NOMO-1 treated with DMSO at 0.1 percent for 48 hours (cell line): Measurements from ENCODE around the gene LRRC4B.
A peak's percentile ranks its signal among the peaks of the same experiment; 100 is the strongest.
"Not testable (repeated sequence)": the region's sequence is repeated elsewhere in the genome, so short reads cannot be mapped to it uniquely, and the experiment has no call there.

ENCODE experiments used
- DNase-seq: peaks from one replicate; lab custom pipeline; 2025; ENCODE audit not compliant: unreplicated experiment; lab: John Stamatoyannopoulos, UW

The LRRC4B gene

DNA sequence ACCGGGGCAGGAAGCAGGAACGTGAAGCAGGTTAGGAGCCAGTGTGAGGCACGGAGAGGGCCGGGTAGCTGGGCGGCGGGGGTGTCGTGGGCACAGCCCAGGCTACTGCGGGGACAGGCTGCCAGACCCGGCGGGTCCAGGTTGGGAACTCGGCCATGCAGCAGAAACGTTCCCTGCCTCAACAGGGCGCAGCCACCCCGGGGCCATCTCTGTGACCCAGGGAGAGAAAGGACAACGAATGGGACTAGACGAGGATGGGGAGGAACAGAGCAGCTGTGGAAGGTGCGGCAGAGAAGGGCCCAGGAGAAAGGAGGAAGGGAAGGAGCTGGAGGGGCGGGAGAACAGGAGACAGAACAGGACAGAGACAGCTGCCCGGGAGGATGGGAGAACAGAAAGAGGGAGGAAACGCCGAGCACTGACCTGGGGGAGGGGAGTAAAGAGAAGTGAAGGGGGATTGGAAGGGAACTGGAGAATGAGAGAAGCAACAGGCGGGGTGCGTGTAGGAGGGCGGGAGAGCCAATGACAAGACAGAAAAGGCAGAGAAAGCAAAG is 78.7 kb downstream of the LRRC4B start:
- DNase-seq: no peak

DNA sequence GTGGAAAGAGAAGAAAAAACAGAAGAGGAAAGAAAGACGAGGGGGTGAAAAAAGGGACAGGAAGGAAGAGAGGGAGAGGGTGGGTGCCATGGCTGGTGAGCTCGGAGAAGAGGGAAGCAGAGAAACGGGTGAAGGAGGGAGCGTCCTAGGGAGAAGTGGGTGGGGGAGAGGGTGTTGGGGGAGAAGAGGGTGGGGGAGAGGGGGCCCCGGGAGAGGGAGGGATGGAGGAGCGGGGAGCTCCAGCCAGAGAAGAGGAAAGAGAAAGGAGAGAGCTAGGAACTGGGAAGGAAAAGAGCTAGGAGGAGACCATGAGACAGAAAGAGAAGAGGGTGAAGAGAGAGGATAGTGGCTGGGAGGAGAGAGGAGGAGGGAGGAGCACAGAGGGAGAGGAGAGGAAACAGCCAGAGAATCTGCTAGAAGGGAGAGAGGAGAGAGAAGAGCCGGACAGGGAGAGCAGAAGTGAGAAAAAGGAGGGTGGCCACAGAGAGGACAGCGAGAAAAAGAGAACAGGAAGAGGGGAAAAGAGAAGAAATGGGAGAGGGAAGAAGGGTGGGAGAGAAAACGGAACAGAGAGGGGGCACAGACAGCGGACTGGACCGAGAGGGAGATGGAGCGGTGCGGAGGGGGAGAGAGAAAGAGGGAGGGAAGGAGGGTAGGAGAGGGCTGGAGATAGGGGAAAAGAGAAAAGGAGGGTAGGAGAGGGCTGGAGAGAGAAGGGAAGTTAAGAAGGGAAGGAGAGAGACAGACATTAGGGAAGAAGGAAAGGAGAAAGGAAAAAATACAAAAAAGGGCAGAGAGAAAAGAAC is 79.6 kb downstream of the LRRC4B start:
- DNase-seq: peak; percentile 39

DNA sequence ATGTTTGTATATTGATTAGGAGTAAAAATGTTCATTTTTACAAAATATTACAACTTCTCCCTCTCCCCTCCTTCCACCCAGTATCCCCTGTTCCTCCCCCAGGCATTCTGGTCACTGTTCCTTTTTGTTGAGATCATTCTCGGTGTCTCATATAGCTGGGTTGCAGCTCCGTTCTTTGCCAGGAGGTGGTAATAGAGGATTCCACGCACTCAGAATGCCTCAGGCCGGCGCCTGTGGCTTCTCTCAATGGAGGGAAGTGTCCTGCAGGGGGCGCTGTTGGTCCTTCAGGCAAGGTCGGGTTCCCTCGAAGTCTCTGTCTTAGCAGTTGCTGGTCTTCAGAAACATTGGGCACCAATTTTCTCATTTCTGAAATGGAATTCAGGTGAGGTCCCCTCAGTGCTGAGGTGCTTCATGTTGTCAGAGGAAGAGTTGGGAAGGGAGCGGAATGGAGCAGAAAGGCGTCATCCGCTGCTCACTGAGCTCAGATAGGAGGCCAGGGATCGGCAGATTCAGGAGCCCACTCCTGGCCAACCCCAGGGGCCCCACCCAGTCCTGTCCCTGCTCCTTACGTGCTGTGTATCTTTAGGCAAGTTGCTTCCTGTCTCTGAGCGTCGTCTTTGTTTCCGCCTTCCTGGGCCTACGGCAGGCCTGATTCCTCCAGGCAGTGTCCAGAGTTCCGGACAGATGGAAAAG is 81.3 kb downstream of the LRRC4B start:
- peak; percentile 39 for DNase-seq

DNA sequence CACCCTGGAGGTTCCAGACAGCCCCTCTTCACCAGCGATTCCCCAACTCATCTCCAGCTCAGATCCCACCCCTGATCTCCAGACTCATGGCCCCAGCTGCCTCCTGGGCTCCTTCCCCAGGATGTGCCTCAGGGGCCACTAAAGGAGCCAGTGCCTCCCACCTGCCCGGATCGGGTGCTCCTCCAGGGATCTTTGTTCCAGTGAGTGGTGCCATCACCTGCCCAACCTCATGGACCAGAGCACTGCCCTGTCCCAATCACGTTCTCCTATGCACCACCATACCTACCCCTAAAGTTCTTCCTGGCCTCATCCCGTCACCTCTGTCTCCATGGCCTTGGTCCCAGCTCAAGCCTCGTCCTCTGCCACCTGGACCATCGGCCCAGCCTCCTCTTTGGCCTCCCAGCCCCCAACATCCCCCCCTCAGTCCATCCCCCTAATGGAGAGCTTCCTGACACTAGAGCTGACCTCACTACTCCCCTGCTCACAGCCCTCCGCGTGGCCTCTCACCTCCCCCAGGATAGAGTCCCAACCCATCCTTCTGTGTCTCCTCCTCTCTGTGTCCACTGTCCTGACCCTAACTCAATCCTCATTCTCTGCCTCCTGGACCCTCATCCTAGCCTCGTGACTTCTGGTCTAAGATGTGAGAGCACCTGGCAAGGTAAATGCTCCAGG is 82.8 kb downstream of the LRRC4B start:
- DNase-seq: no peak

DNA sequence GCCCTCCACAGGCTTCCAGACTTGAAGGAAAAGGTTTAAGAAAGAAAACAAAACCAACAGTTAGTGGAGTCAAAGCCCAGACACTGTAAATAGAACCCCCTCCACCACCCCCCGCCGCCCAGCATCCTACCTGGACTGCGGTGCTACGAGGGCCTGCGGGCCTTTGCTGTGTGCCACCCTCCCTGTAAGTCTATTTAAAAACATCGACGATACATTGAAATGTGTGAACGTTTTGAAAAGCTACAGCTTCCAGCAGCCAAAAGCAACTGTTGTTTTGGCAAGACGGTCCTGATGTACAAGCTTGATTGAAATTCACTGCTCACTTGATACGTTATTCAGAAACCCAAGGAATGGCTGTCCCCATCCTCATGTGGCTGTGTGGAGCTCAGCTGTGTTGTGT is 85.3 kb downstream of the LRRC4B start:
- no peak for DNase-seq

DNA sequence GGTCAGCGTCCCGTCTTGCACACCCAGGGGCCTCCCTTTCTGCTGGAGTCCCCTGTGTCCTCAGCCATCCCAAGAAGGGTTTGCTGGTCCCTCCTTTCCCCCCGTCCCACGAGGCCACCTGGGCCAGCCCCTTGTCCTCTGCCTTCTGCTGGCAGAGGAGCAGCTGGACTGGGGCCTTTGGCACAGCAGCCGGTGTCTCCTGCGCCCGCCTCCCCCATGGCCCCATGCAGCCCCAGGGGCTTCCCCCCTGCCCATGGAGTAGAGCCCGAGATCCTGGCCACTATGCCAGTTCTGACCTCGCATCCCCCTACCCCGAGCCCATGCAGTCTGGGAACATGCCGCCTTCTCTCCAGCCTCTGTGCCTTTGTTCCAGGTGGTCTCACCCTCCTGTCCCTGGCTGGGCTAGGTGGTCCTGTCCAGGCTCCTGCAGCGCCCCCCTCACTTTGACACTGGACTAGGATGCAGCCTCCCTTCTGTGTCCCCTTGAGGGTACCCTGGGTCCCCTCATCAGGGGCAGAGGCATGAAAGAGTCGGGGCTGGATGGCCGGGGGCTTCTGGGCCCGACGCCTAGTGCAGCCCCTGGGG is 85.9 kb downstream of the LRRC4B start:
- no peak for DNase-seq

DNA sequence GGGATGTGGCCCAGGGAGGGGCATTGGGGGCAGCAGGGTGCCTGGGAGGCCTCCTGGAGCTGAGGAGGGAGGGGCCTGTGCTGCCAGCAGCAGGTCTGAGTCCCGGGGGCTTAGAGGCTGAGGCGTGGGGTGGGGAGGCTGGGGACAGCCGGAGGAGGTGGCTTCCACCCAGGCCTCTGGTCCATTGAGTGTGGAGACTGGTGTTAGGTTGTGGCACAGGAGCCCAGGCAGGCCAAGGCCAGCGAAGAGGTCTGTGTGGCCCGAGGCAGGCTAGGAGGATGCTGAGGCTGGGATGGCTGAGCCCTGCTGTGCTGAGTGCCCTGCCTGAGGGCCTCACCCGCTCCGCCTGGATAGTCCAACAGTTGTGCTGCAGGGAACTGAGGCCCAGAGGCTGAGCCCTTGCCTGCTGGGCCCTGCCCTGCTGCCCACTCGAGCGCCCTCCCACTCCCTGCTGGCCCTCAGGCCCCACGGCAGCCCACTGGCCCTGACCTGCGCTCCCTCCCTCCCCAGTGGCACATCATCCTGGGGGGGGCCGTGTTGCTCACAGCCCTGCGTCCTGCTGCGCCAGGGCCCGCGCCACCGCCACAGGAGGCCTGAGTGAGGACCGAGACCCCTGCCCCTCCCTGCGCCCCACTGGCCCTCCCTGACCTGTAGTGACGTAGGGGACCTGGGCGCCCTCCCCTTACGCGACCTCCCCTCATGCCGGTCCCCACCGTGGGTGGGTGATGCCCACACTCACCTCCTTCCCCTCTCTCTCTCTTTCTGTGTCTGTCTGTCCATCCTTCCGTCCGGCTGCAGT is 86.7 kb downstream of the LRRC4B start:
- no peak for DNase-seq

DNA sequence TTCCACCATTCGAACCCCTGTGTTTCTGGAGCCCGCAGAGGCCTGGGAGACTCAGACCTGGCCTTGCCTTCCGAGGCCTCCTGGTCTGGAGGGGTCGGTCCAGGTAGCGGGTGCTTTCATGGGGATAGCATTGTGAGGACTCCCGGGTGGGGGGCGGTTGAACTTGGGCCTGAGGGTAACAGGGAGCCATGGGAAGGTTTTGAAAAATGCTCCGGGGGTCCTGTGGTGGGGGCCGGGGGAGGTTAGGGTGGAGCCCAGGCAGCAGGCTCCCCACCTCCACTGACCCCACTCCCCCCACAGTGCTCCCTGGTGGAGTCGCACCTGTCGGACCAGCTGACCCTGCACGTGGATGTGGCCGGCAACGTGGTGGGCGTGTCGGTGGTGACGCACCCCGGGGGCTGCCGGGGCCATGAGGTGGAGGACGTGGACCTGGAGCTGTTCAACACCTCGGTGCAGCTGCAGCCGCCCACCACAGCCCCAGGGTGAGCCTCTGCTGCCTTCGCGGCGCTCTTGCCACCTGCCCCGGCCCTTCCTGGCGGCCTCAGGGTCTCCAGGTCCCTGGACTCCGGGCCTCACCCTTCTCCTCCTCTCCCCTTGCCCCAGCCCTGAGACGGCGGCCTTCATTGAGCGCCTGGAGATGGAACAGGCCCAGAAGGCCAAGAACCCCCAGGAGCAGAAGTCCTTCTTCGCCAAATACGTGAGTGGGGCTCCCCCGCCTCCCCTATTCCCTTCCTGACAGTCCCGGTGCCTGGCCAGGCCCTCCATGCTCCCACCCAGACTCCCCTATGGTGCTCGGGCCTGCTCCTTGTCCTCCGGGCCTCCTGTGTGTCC is 87.7 kb downstream of the LRRC4B start:
- DNase-seq: no peak

DNA sequence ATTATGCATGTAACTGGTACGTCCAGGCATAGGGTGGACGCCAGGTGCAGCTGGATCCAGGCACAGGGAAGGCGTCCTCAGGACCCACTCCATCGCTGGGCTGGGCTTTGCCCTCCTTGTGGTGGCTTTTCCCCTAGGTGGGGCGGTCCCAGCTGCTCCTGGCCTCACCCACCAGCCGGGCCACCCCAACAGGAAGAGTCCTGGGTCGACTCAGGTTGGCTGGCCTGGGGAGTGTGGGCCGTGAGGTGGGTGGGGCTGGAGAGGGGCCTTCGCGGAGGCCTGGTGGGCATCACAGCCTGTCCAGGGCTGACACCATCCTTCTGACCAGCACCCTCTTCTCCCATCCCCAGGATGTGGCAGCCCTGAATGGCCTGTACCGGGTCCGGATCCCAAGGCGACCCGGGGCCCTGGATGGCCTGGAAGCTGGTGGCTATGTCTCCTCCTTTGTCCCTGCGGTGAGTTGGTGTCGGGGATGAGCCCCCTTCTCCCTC is 88.4 kb downstream of the LRRC4B start:
- DNase-seq: no peak

DNA sequence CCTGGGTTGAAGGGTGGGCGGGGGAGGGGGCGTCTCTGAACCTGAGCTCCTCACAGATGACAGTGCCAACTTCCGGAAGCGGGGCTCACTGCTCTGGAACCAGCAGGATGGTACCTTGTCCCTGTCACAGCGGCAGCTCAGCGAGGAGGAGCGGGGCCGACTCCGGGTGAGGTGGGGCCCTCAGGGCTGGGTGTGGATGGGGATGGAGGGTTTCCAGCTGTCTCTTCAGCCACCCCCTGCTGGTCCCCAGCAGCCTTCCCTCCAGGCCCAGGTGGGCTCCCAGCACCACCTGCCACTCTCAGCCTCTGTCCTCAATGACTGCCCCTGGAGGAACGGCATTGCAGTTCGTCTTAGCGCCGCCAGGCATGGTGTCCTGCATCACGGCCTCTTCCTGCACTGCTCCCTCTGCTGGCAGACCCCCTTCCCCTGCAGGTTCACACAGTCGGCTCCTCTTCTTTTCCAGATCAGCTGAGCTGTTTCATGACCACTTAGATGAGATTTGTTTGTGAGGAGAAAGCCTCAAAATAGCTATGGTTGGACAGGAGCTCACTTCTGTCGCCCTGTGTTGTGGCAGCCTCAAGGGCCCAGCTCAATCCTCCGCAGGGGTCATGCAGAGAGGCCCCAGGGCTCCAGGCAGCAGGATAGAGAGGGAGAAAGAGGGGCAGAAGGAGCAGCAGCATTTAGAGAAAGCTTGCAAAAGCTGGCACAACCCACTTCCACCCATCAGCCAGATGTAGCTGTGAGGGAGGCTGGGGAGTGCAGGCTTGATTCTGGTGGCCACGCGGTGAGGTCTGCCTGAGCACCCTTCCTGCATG is 89.1 kb downstream of the LRRC4B start:
- DNase-seq: peak; percentile 19

DNA sequence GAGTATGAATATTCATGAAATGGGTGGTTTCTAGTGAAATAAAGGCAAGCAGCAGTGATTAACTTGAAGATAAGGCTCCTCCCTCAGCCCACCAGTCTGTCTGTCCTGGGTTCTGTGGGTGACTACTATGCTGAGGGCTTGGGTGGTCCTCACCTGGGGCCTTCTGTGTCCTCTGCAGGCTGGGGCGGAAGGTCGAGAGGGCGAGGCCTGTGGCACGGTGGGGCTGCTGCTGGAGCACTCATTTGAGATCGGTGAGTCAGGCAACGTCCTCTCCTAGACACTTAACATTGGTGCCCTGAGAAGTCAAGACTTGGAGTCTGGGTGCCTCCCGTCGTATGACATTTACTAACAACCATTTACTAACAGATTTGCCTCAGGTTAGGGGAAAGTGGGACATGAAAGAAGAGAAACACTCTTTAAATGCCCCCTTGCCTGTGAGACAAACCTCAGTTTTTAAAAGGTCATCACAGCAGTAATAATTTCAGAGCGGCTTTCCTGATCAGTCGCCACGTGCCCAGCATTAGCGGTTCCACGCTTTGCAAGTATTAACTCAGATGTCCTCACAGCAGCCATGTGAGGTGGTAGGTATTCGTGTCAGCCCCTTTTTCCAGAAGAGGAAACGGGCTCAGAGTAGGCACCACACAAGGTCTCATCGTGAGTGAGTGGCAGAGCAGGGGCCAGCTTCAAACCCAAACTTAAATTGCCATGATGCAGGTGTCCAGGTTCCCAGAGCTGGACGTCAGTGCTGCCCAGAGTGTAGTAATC is 90.3 kb downstream of the LRRC4B start:
- DNase-seq: no peak

DNA sequence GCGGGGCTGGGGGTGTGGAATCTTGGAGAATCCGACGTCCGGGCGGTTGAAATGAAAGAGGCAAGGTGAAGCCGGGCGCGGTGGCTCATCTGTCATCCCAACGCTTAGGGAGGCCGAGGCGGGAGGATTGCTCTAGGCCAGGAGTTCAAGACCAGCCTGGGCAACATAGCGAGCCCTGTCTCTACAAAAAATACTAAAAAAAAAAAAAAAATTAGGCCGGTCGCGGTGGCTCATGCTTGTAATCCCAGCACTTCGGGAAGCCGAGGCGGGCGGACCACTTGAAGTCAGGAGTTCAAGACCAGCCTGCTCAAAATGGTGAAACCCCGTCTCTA is 91.4 kb downstream of the LRRC4B start:
- no peak for DNase-seq

DNA sequence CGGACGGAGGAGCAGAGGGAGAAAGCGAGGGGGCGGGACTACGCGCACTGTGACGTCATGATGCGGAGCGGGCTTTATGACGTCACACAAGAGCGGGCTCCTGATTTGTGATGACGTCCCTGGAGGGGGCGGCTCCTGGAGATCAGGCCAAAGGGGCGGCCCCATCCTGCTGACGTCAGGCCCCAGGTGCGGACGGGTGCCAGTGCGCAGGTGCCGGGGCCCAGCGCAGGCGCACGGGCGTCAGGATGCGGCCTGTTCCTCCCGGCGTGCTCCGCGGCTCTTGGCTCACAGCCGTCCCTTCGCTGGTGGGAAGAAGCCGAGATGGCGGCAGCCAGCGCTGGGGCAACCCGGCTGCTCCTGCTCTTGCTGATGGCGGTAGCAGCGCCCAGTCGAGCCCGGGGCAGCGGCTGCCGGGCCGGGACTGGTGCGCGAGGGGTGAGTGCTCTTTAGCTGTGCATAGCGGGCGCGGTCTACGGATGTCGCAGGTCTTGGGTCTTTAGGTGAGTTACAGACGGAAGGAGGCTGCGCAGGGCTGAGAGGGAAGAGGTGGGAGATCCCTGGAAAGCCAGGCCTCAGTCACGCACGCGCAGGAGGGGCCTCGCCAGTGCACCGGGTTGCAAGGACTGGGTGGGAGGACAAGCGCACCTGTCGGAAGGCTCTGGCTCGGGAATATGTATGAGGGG is 91.9 kb downstream of the LRRC4B start, which contains the start of the genes EMC10 and GARIN5A:
Gene EMC10, plus strand, starts transcription at position 284 of the 683 bp plus-strand sequence. Its CDS starts 38 bp downstream, at position 322.
Gene GARIN5A, minus strand, starts transcription at position 625 of the 683 bp plus-strand sequence. Its CDS starts 460 bp downstream, at position 165.
- peak; percentile 81 for DNase-seq

DNA sequence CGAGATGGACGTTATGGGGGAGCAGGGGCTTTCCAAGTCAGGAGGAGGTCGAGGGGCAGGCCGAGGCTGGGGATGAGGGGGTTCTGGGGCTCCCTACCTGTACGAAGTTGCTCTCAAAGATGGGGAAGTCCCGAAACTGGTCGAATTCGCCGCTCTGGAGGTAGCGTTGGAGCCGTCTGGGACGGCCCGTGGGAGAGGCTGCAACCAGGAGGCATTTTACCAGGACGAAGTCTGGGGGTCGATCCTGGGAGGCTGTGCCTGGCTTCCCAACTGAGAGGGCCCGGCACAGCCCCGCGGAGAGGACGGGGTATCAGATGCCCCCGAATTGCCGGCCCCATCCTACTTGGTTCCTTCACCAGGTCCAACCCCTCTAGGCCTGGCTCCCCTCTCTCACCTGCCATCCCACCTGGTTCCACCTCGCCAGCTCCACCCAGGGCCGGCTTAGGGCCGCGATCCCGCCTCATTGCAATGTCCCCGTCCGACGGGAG is 92.5 kb downstream of the LRRC4B start:
- no peak for DNase-seq

DNA sequence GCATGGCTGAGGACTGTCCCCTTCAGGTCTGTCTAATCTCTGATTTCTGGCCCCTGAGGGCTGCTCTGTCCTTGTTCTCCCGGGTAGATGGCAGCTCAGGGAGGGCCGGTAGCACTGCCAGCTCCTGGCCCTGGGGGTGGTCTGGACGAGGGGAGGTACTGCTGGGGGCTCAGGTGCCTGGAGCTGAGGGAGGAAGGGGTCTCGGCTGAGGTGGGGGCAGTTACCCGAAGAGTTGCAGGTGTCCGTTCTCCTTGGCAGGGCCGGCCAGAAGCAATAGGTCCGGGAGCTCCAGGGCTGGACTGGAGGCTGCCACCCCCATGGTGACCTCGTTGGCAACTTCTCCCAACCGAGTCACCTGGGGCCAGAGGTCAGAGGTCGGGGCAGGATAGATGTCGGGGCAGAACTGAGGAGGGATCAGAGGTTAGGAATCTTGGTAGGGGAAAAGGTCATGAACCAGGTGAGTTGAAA is 93.1 kb downstream of the LRRC4B start:
- DNase-seq: no peak

DNA sequence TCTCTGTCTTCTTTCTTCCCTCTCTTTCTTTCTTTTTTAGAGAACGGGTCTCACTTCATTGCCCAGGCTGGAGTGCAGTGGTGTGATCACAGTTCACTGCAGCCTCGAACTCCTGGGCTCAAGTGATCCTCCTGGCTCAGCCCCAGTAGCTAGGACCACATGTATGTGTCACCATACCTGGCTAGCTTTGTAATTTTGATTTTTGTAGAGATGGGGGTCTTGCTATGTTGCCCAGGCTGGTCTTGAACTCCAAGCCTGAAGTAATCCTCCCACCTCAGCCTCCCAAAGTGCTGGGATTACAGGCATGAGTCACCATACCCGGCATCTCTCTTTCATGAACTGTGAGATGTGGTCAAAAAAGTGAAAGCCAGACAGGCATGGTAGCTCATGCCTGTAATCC is 94.9 kb downstream of the LRRC4B start:
- not testable (repeated sequence) for DNase-seq

DNA sequence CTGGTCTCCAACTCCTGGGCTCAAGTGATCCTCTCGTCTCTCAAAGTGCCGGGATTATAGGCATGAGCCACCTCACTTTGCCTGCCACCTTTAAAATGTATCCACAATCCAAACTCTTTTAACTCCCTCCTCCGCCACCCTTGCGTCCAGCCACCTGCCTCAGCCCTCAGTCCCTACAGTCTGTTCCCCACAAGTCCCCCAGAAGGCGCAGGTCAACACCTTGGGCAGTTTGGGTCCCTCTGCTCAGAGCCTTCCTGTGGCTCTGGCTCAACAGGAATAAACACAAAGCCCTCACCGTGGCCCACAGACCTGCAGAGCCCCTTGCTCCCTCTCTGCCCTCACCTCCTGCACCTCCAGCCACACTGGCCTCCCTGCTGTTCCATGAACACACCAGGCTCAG is 99.4 kb downstream of the LRRC4B start:
- no peak for DNase-seq
